Measurements from ENCODE around the gene SHC3. TPM values are rescaled to one million over a fixed set of nuclear protein-coding genes. Genes with fewer than 3 reads are reported as not detected.

Gene SHC3
- total RNA-seq, 3 donors from 2014 or later = 0.03 TPM

DNA sequence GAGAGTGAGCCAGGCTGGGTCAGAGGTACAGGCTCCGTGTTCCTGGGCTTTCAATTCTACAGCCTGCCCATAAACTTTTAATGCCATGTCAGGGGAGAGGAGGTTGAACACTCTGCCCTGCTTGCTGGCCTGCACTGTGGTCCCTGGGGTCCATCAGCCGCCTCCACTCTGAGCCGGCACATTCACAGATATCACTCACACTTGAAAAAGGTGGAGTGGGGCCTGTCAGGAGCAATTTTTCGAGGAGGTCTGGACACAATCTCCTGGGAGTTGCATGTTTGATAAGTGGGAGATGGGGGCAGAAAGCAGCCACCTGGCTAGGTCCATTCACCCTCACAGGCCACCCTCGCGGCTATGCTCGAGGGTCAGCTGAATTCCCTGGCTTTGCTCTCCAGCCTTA is 164.5 kb downstream of the SHC3 start:
- Mint-ChIP-seq H3K4me1 (ENCODE audit: low read depth) (no peaks in the 10 kb centered on the region), H3K4me3 (no peak overlapping the region), H3K9me3 (no peaks in the 10 kb centered on the region), H3K36me3 (ENCODE audit: insufficient read depth) (no peaks in the 10 kb centered on the region), H3K27me3 (ENCODE audit: low read depth) (peaks cover 16% of the 10 kb centered on the region)
- DNase-seq = no peak
- ATAC-seq = no peak

DNA sequence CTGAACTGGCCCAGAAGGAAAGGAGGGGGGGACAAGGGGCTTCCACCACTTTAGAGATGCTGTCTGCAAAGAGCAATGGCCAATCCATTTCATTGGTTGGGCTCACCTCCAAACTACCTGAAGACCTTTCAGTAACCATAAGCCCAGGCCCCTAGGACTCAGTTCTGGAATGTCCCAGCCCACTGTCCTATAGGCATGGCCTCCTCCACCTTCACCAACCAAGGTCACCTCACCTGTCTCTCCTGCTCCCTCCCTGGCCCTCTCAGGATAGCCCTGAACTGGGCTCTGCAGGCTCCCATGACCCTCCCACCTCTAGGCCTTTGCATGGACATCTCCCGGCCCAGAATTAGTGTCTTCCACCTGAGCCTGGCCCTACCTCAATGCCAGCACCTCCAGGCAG is 165.0 kb downstream of the SHC3 start:
- DNase-seq (no peak), ATAC-seq (no peak)
- Mint-ChIP-seq H3K27me3 (ENCODE audit: low read depth) (peaks cover 16% of the 10 kb centered on the region), H3K36me3 (ENCODE audit: insufficient read depth) (no peaks in the 10 kb centered on the region), H3K4me3 (no peak overlapping the region), H3K4me1 (ENCODE audit: low read depth) (no peaks in the 10 kb centered on the region), H3K9me3 (no peaks in the 10 kb centered on the region)

DNA sequence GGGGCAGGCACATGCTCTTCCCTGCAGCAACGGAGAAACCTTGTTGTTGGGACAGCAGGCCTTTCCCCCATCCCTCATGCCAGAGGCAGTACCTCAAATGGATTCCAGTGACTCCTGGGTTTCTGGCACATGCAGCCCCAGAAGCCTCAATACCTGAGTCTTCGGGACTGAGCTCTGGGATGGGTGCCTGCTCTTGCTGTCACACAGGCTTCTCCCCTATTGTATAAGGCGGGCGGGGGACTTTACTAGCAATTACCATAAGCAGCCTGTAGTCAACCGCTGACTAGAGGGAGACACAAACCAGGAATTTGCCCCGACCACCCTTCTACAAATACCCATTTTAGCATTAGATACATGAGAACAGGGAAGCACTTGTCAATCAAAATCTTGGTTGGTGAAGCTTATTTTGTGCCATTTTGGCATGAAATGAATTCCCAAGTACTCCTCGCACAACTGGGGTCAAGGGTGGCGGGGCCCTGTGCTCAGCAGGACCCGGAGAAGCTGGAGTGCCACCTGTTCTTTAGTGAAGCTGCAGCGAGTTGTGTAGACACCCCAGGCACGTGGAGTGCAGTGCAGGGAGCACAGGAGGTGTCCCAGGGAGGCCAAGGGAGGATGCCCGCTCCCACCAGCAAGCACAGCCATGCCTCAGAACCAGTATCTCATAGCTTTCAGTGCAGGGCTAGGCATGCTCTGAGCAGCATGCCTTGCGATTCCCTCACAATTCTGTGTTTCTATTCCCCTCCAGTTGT is 166.2 kb downstream of the SHC3 start:
- DNase-seq = no peak
- Mint-ChIP-seq H3K27me3 (ENCODE audit: low read depth) (peaks cover 17% of the 10 kb centered on the region), H3K4me1 (ENCODE audit: low read depth) (no peaks in the 10 kb centered on the region), H3K9me3 (no peaks in the 10 kb centered on the region), H3K4me3 (no peak overlapping the region), H3K36me3 (ENCODE audit: insufficient read depth) (no peaks in the 10 kb centered on the region)
- ATAC-seq = no peak

DNA sequence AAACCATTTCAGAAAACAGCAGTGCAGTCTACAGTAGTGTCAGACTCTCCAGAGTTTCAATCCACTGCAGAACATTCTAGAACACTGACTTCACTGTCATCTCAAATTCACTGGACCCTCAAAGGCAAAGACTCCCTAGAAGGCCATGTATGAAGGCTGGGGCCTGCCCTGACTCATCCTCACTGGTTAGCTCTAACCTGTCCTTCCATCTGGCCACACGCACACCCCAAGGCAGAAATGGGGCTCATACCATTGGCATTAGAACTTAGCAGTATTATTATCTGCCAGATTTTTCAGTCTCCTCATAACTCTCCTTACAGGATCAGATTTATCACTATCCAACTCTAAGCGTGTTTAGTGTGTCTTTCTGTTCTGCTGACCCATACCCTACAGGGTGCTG is 166.9 kb downstream of the SHC3 start:
- peaks cover 19% of the 10 kb centered on the region for H3K27me3 Mint-ChIP-seq (ENCODE audit: low read depth)
- no peaks in the 10 kb centered on the region for H3K4me1 Mint-ChIP-seq (ENCODE audit: low read depth)
- H3K9me3 Mint-ChIP-seq = no peaks in the 10 kb centered on the region
- H3K4me3 Mint-ChIP-seq = no peak overlapping the region
- H3K36me3 Mint-ChIP-seq (ENCODE audit: insufficient read depth) = no peaks in the 10 kb centered on the region
- DNase-seq = no peak
- no peak for ATAC-seq

DNA sequence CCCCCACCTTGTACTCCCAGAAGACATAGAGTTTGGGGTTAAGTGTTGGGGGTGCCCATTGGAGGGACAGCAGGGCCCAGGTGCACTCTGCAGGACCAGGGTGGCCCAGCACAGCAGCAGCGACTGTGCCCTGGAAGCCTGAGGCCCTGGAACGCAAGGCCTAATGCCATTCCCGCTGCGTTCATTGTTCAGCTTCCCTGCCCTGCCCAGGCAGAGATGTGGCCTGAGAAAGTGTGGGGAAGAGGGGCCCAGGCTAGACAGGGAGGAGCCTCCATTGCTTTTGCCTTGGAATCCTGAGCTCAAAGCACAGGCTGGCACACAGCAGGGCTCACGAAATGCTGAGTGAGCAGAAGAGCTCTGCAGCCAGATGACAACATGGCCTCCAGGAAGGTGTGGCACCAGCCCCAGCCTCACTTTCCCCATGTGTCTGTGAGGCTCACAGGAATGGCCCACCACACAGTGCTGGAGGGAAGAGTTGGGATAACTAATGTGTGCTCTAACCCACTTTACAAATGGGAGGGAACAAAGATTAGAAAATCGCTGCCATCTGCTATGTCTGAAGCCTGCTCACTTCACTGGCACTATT is 168.0 kb downstream of the SHC3 start:
- no peak overlapping the region for H3K4me3 Mint-ChIP-seq
- ATAC-seq = no peak

DNA sequence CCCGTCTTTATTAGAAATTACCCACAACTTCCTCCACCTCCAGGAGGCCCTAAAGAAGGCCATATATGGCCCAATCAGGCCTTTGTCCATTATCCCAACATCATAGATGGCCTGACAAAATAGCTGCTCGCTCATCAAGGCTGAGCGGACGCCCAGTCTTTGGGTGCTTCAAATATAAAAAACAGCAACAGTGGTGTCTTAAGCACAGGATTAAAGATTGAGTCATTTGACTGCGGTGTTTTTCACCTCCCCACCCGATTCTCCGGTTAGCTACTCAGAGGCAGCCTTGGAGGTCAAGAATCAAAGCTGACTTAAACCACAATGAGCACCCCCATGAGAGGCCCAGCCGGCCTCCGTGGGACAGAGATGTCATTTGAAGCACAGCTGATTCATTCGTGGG is 168.6 kb downstream of the SHC3 start:
- no peak for DNase-seq
- no peaks in the 10 kb centered on the region for H3K9me3 Mint-ChIP-seq
- no peaks in the 10 kb centered on the region for H3K36me3 Mint-ChIP-seq (ENCODE audit: insufficient read depth)
- H3K27me3 Mint-ChIP-seq (ENCODE audit: low read depth) = peaks cover 20% of the 10 kb centered on the region
- no peaks in the 10 kb centered on the region for H3K4me1 Mint-ChIP-seq (ENCODE audit: low read depth)
- no peak overlapping the region for H3K4me3 Mint-ChIP-seq
- no peak for ATAC-seq

More for the DNA sequence above, 168.0 kb downstream of the SHC3 start:
- Mint-ChIP-seq H3K4me1 (ENCODE audit: low read depth) (no peaks in the 10 kb centered on the region), H3K36me3 (ENCODE audit: insufficient read depth) (no peaks in the 10 kb centered on the region), H3K9me3 (no peaks in the 10 kb centered on the region), H3K27me3 (ENCODE audit: low read depth) (peaks cover 19% of the 10 kb centered on the region)
- DNase-seq = no peak

DNA sequence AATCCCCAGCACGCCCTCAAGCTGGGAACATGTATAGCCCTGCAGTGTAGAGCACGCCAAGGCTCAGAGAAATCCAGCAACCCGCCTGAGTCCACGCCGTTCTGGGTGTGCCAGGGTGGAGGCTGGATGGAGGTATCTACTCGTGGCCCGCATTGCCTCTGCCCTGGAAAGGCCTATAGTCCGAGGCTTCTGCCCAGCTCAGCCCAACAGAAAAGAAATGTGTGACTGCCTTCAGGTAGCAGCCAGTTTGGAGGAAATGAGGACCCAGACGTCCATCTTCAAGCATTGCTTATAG is 169.1 kb downstream of the SHC3 start:
- Mint-ChIP-seq H3K36me3 (ENCODE audit: insufficient read depth) (no peaks in the 10 kb centered on the region), H3K4me3 (no peak overlapping the region), H3K9me3 (no peaks in the 10 kb centered on the region), H3K27me3 (ENCODE audit: low read depth) (peaks cover 18% of the 10 kb centered on the region), H3K4me1 (ENCODE audit: low read depth) (no peaks in the 10 kb centered on the region)
- DNase-seq (no peak), ATAC-seq (no peak)

DNA sequence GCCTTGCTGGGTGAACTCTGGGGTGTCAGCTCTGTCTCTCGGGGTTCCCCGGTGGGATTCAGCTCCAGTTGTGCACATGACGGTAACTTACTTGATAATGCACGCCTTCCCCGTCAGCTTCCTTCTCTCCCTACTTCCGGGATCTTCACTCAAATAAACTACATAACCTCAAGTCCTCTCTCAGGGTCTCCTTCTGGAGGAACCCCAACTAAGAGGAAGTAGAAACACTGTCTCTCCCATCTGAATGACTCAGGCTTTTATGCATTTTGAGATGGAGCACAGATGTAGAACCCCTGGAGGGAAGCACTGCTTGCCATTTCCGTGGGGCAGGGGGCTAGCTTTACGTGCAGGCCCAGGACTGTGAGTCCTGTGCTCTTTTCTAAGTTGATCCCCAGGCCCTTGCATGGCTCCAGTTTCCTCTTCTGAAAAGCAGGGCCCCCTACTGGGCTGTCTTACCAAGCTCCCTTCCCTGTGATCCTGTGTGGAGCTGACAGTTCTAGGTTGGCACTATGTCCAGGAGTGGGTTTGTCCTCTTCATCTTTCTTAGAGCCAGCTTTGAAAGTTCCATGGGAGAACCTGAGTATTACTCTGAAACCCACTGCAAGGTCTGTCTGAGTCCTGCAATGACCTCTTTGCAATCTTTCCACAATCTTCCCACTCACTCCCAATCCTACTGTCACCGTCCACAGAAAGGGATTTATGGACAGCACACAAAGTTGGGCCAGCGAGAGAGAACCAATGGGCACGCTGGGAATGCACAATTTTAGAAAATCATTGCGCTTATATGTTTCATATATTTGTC is 169.7 kb downstream of the SHC3 start:
- DNase-seq (no peak), ATAC-seq (no peak)
- Mint-ChIP-seq H3K4me1 (ENCODE audit: low read depth) (no peaks in the 10 kb centered on the region), H3K27me3 (ENCODE audit: low read depth) (peaks cover 18% of the 10 kb centered on the region), H3K36me3 (ENCODE audit: insufficient read depth) (no peaks in the 10 kb centered on the region), H3K4me3 (no peak overlapping the region), H3K9me3 (no peaks in the 10 kb centered on the region)

DNA sequence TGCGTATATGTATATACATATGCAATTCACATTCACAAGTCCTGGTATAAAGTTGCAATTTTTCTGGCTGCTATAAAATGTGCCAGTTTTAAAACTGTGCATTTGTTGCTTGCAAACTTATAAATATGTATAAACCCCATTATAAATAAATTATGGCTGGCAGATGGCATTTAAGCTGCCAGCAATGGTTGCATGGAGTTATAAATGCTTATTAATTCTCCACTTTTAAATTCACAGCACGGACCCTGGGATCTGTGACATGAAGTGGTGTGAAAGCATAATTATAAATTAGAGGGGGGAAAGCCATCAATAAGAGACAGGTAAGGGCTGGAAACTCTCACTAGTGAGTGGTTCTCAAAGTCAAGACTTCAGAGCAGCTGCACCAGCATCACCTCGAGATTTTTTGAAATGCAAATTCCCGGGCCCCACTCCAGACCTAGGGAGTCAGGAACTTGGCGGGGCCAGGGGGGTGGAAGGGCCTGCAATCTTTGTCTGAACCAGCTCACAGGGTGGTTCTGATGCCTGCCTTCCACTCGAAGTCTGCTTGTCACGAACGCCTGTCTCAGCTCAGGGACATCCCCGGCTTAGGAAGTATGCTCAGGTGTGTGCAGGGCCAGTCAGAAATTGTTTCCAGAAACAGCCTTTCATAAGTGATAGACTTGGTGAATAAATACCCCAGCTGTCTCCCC is 170.4 kb downstream of the SHC3 start:
- H3K36me3 Mint-ChIP-seq (ENCODE audit: insufficient read depth) = no peaks in the 10 kb centered on the region
- H3K4me3 Mint-ChIP-seq = no peak overlapping the region
- H3K27me3 Mint-ChIP-seq (ENCODE audit: low read depth) = peaks cover 18% of the 10 kb centered on the region
- no peaks in the 10 kb centered on the region for H3K9me3 Mint-ChIP-seq
- no peaks in the 10 kb centered on the region for H3K4me1 Mint-ChIP-seq (ENCODE audit: low read depth)
- ATAC-seq (no peak), DNase-seq (no peak)

DNA sequence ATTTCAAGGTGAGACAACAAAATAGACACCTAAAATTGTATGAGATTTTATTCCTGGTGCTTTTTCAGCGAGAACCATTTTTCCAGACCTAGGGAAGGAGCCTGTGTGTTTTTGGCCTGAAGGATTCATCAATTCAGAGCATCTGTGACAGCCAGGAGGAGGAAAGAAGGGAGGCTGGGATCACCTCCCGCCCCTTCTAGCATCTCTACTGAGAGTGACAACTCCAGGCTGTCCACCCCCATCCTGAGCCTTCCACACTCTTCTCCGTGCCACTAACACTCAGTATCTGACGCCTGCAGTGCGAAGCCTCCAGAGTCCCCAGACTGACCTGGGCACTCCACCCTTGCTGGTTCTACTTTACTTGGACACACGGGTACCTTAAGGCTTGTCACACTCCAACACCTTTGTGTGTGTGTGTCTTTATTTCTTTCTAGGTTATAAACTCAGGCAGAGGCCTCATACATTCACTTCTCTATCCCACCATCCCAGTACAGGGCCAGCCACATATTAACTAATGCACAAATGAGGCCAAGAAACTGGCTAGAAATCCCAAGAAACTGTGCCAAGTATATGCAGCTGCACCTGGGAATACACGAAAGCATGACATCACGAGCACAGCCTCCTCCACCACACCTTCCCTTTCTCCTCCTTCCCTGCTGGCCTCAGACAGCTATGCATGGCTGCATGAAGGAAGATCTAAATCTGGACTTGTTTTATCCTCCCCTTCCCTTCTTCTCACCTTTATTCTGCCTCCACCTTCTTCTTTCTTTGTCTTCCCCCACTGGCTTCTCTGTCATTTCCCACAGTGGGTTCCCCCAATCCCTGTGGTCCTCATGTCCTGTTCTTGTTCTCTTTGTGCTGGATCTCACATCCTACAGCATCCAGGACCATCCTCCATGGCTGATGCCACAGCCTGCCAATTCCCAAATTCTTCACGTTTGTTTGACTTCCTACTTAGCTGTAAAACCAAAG is 171.3 kb downstream of the SHC3 start:
- Mint-ChIP-seq H3K4me3 (no peak overlapping the region), H3K27me3 (ENCODE audit: low read depth) (peaks cover 17% of the 10 kb centered on the region), H3K9me3 (no peaks in the 10 kb centered on the region), H3K36me3 (ENCODE audit: insufficient read depth) (no peaks in the 10 kb centered on the region), H3K4me1 (ENCODE audit: low read depth) (no peaks in the 10 kb centered on the region)
- ATAC-seq (no peak), DNase-seq (no peak)

DNA sequence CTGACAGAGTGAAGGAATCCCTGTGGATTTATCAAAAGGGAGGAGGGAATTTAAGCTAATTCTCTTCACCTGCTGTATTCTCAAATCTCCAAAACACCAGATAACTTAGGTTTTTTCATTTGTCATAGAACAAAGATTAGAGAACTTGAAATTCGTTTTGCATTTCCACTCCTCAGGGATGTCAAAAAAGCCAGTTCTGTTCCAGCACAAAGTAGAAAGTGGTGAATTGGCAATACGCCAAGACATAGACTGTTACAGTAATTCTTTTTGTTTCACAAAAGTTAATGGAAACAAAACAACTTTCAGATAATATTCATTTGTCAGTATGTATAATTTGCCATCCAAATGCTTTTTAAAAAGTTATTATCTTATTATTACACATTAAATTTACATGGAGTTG is 172.4 kb downstream of the SHC3 start:
- peaks cover 2% of the 10 kb centered on the region for H3K4me1 Mint-ChIP-seq (ENCODE audit: low read depth)
- no peaks in the 10 kb centered on the region for H3K9me3 Mint-ChIP-seq

DNA sequence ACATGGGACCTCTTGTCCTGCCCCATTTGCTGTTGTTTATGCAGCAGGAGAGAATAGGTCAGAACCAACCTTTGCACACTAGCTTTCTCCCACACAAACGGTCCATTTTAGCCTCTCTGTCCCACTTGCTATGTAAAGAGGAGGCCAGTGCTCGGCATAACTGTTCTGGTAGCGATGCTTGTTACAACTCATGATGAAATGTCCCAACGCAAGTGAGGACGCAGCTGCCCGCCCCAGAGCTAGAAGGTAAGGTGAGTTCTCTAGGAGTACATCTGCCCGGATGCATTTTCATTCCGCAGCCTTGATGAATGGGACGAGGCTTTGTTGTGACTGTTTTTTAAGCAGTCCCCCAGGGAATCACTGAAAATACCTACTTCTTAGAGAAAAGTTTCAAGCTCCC is 173.3 kb downstream of the SHC3 start:
- Mint-ChIP-seq H3K4me1 (ENCODE audit: low read depth) (peaks cover 7% of the 10 kb centered on the region), H3K36me3 (ENCODE audit: insufficient read depth) (no peaks in the 10 kb centered on the region), H3K4me3 (no peak overlapping the region), H3K9me3 (no peaks in the 10 kb centered on the region), H3K27me3 (ENCODE audit: low read depth) (peaks cover 25% of the 10 kb centered on the region)
- DNase-seq (no peak), ATAC-seq (no peak)

More for the DNA sequence above, 172.4 kb downstream of the SHC3 start:
- DNase-seq (no peak), ATAC-seq (no peak)
- H3K36me3 Mint-ChIP-seq (ENCODE audit: insufficient read depth) = no peaks in the 10 kb centered on the region
- peaks cover 25% of the 10 kb centered on the region for H3K27me3 Mint-ChIP-seq (ENCODE audit: low read depth)
- H3K4me3 Mint-ChIP-seq = no peak overlapping the region

DNA sequence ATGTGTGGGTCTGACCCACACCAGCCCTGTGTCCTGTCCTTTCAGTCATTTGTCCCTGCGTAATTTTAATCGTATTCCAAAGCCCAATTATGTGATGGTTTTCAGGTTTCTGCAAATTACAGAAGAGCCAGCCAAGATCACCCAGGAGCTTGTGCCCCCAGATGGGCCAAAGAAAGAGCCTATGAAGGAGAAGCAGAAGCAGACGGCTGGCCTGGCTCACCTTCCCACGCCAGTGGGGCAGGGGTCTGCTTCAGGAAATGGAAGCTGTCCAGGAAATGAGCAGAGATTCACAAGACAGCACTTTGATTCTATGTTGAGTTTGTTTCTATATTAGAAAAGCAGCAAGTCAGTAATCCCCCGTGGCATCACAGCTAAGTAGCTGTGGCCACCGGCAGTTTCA is 175.6 kb downstream of the SHC3 start:
- peaks cover 7% of the 10 kb centered on the region for H3K4me1 Mint-ChIP-seq (ENCODE audit: low read depth)
- no peaks in the 10 kb centered on the region for H3K9me3 Mint-ChIP-seq
- no peaks in the 10 kb centered on the region for H3K36me3 Mint-ChIP-seq (ENCODE audit: insufficient read depth)
- no peak overlapping the region for H3K4me3 Mint-ChIP-seq
- H3K27me3 Mint-ChIP-seq (ENCODE audit: low read depth) = peaks cover 25% of the 10 kb centered on the region
- DNase-seq (no peak), ATAC-seq (no peak)

All from activated T-cell treated with anti-CD3 and anti-CD28 coated beads, Interleukin-2, amount 50 U/mL, for 4 hours (primary cell).